Astrocyte (in vitro differentiated cells and primary cell): ENCODE data around the gene PKP2.

ENCODE experiments used
- CTCF ChIP-seq: IDR thresholded peaks from 2 replicates; pipeline ENCODE4 v1.5.1; 2011; ENCODE audit warnings: low read depth, mild to moderate bottlenecking, inconsistent platforms, low read length, moderate library complexity; ENCODE audit not compliant: insufficient read depth
- EZH2 ChIP-seq: IDR thresholded peaks from 2 replicates; pipeline ENCODE4 v1.6.1; 2012; ENCODE audit warnings: mild to moderate bottlenecking, low read length, inconsistent platforms; ENCODE audit not compliant: insufficient read depth

DNA sequence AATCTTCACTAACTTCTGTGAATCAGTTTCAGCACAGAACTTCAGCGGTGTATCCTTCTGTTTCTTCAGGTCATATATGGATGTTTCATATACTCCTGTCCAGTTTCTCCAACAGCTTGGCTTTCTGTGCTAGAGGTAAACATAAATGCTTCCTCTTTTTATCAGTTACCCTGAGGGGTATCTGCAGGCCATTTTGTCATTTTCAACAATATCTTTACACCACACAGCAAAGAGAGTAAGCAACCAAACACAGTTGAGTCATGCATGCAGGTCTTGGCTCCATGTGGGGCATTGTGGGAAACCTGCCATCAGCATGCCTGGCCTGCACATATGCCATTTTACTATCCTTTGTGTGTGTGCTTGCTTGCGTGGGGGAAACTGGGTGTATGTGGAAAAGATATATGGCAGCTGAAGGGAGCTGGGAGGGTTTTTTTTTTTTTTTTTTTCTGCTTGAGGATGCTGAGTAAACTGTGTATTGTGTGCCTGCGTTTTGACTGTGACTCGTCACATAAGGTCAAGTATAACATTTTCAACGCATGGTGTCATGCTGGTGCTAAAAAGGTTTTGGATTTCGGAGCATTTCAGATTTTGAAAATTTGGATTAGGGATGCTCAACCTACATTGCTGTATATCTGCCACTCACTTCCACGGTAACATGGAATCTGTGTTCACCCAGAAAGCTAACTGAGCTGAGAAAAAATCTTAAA is 84.7 kb downstream of the PKP2 start:
- TF ChIP-seq CTCF: no peak
- TF ChIP-seq EZH2: no peak
